Uterus (tissue), 4 donors: ENCODE results near the gene APCDD1. TPM values are rescaled to one million over a fixed set of nuclear protein-coding genes. Genes with fewer than 3 reads are reported as not detected.

Source experiments
- DNase-seq, 2 donors: peaks; one replicate each; pipeline ENCODE4 v3.0.0-alpha.2; 2019 to 2020
- H3K27ac ChIP-seq, 2 donors: fragments of 200-600 bp; sonication (generic); 1 replicate in 1 of 2; 2 replicates in 1 of 2; pipeline ENCODE4 v1.5.1; 2016 to 2018
- H3K27me3 ChIP-seq, 2 donors: fragments of 200-600 bp; sonication (generic); one replicate each; pipeline ENCODE4 v1.5.1; 2018 to 2019; ENCODE audit warnings: control low read depth in 1 of 2
- H3K36me3 ChIP-seq, 2 donors: fragments of 200-600 bp; sonication (generic); one replicate each; pipeline ENCODE4 v1.5.1; 2019; ENCODE audit warnings: control low read depth in 1 of 2
- H3K4me1 ChIP-seq, 2 donors: fragments of 200-600 bp; sonication (generic); one replicate each; pipeline ENCODE4 v1.5.1; 2018 to 2019; ENCODE audit warnings: control low read depth in 1 of 2
- H3K4me3 ChIP-seq, 2 donors: fragments of 200-600 bp; sonication (generic); 1 replicate in 1 of 2; 2 replicates in 1 of 2; pipeline ENCODE4 v1.5.1; 2018 to 2019; ENCODE audit warnings: mild to moderate bottlenecking in 1 of 2
- H3K9me3 ChIP-seq, 2 donors: fragments of 200-600 bp; sonication (generic); one replicate each; pipeline ENCODE4 v1.5.1; 2019; ENCODE audit warnings: control low read depth in 1 of 2
- CTCF ChIP-seq, 4 experiments: fragments of 200-600 bp in 2 of 4; fragments of 450-650 bp in 2 of 4; sonication (generic) in 2 of 4; IDR thresholded peaks; one replicate each; pipeline ENCODE4 v1.5.1; 2016 to 2019; ENCODE audit warnings: antibody characterized with exemption in 4 of 4, mild to moderate bottlenecking in 2 of 4, moderate library complexity in 1 of 4
- POLR2A ChIP-seq, 2 donors: fragments of 450-650 bp; IDR thresholded peaks; one replicate each; pipeline ENCODE4 v1.6.1; 2016; ENCODE audit warnings: antibody characterized with exemption in 2 of 2, mild to moderate bottlenecking in 1 of 2, moderate library complexity in 1 of 2
- intact Hi-C: fragments of 100-400 bp; cut with DNase I; formaldehyde crosslinking; loops from one replicate; pipeline ENCODE4 v1.15.1; 2023; ENCODE audit warnings: low total_unique reads
- total RNA-seq, 4 donors: library from RNA; depleted of rRNA in 3 of 4; stranded (reverse); fragments of >200 nt in 3 of 4; gene quantifications; one replicate each; pipeline versions ENCODE4 v1.1.0 to v1.2.4, GENCODE V29; 2014 to 2023
- donor health status: DM: yes; HTN: yes; CAD: no.

Gene APCDD1
- total RNA-seq, 4 donors from 2014 or later, result 8.2 to 288 (median 113) TPM

GRCh38 chr18:10528439-10528838 lies 74.0 kb downstream of the APCDD1 start:
- intact Hi-C loops, result no loop called here
- H3K27me3 ChIP-seq, result no peaks in the 10 kb centered on the region
- H3K4me1 ChIP-seq, result peaks cover 0 to 11% of the 10 kb centered on the region in 2 donors
- H3K9me3 ChIP-seq, result no peaks in the 10 kb centered on the region
- TF ChIP-seq CTCF (IDR thresholded peaks at IDR 0.05) (no peak), POLR2A (IDR thresholded peaks at IDR 0.05) (no peak)
- H3K4me3 ChIP-seq, result no peak overlapping the region
- no peak overlapping the region for H3K27ac ChIP-seq
- no peaks in the 10 kb centered on the region for H3K36me3 ChIP-seq
- no peak for DNase-seq

DNA sequence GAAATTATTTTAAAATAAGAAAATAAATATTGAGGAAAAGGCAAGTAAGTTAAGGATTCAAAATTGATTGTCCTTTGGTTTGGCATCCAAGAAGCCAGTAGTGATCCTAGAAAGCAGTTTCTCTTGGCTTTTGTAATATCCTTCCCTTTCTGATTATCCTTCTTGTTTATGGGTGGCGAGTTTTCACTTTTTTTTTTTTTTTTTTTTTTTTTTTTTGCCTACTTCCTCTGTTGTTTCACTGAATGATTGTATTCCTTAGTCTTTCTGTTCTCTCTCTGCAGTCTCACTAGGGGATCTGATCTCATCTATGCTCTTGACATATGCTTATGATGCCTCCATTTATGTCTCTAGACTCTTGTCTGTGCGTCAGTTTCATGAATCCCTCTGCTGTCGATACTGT lies 75.6 kb downstream of the APCDD1 start:
- no peak overlapping the region for H3K27ac ChIP-seq
- H3K4me3 ChIP-seq, result no peak overlapping the region
- TF ChIP-seq POLR2A (IDR thresholded peaks at IDR 0.05), result no peak
- no peak for TF ChIP-seq CTCF (IDR thresholded peaks at IDR 0.05)
- intact Hi-C loops, result no loop called here
- no peaks in the 10 kb centered on the region for H3K4me1 ChIP-seq
- DNase-seq, result no peak
- H3K36me3 ChIP-seq, result no peaks in the 10 kb centered on the region
- H3K9me3 ChIP-seq, result no peaks in the 10 kb centered on the region
- no peaks in the 10 kb centered on the region for H3K27me3 ChIP-seq

GRCh38 chr18:10530852-10531251 lies 76.4 kb downstream of the APCDD1 start:
- Histone ChIP-seq H3K4me1 (no peaks in the 10 kb centered on the region), H3K4me3 (no peak overlapping the region), H3K27ac (no peak overlapping the region), H3K9me3 (no peaks in the 10 kb centered on the region), H3K27me3 (no peaks in the 10 kb centered on the region), H3K36me3 (no peaks in the 10 kb centered on the region)
- intact Hi-C loops, result no loop called here
- TF ChIP-seq CTCF (IDR thresholded peaks at IDR 0.05) (no peak), POLR2A (IDR thresholded peaks at IDR 0.05) (no peak)
- DNase-seq, result no peak

DNA sequence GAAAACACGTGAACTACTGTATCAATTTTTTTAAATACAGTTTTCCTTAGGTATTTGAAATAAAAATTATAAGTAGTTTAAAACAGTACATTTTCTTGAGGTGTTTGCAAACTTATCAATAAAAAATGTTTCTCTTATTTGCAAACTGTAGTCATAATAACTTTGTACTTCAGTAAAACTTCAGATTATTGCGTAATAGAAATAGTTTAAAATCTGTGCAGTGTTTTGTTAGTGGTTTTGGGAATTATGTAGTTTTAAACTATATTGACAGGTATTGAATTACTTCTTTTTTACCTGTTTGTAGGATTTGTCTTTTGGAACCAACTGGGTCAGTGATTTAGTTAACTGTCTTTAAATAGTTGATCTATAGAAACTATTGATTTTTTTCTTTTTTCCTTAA lies 78.7 kb downstream of the APCDD1 start:
- no peak for DNase-seq
- Histone ChIP-seq H3K36me3 (no peaks in the 10 kb centered on the region), H3K27ac (no peak overlapping the region), H3K4me1 (no peaks in the 10 kb centered on the region), H3K27me3 (no peaks in the 10 kb centered on the region), H3K4me3 (no peak overlapping the region), H3K9me3 (no peaks in the 10 kb centered on the region)
- TF ChIP-seq CTCF (IDR thresholded peaks at IDR 0.05), result no peak
- no peak for TF ChIP-seq POLR2A (IDR thresholded peaks at IDR 0.05)
- intact Hi-C loops, result no loop called here

DNA sequence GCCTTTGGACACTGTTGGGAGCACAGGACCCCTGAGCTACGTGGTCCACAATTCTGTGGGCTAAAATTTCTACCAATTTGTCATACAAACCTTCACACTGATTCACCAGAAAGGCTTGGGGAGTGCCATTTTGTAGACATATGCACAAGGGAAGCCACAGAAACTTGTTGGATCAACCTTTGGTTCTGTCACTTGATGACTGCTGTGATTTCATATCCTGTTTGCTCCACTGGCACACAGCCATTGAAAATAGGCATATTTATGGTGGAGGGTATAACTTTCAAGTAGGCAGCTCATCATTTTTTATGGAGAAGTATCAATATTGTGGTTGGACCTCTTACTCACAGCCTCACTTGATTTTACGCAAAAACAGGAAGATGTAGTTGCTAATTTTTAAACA lies 81.8 kb downstream of the APCDD1 start:
- TF ChIP-seq CTCF (IDR thresholded peaks at IDR 0.05), result no peak
- no peak for TF ChIP-seq POLR2A (IDR thresholded peaks at IDR 0.05)
- intact Hi-C loops, result no loop called here
- H3K9me3 ChIP-seq, result no peaks in the 10 kb centered on the region

More for the DNA sequence above, 81.8 kb downstream of the APCDD1 start:
- H3K27me3 ChIP-seq, result no peaks in the 10 kb centered on the region
- no peak overlapping the region for H3K27ac ChIP-seq
- no peak overlapping the region for H3K4me3 ChIP-seq
- DNase-seq, result no peak
- no peaks in the 10 kb centered on the region for H3K4me1 ChIP-seq
- H3K36me3 ChIP-seq, result no peaks in the 10 kb centered on the region
